Skeletal muscle cell (primary cell): ENCODE results near the gene ST6GAL1.
"Not testable (repeated sequence)": the region's sequence is repeated elsewhere in the genome, so short reads cannot be mapped to it uniquely, and the experiment has no call there.

ENCODE experiments used
- DNase-seq: peaks from one replicate; pipeline ENCODE4 v3.0.0-alpha.2; 2010; ENCODE audit warnings: low read depth
- H3K4me3 ChIP-seq: 2 replicates; pipeline ENCODE4 v1.5.1; 2011; ENCODE audit warnings: low read depth, mild to moderate bottlenecking, control low read depth, low read length, moderate library complexity

Gene ST6GAL1

GRCh38 chr3:187036394-187036793, 106.1 kb downstream of the ST6GAL1 start:
- no peak overlapping the region for H3K4me3 ChIP-seq
- no peak for DNase-seq

DNA sequence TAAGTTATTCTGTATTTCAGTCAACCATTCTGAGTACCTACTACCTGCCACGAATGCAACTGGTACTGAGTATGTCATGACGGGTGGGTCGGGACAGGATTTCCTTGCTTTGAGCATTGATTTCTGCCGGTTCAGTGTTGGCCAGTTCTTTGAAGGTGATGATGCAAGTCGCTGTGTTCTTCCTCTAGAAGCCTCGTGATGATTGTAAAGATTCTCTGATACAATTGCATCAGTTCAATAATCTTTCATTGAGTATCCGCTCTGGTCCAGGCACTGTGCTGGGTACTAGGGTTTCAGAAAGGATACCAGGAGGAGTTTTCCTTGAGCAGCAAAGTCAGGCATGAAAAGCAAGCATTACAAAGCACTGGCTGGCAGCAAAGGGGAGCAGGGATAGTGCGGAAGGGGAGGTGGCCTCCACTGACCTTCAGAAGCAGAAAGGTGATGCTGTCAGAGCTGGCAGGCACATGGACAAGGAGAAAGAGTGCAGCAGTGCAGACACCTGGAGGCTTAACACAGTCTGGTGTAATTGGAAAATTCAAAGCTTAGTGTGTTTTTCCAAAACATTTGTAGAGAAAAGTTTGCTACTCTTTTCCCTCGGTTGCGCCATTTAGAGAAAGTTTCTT, 108.9 kb downstream of the ST6GAL1 start:
- no peak overlapping the region for H3K4me3 ChIP-seq
- DNase-seq, result no peak

- no peak overlapping the region for H3K4me3 ChIP-seq
- DNase-seq, result no peak
Observed at GRCh38 chr3:187039723-187040414, 109.5 kb downstream of the ST6GAL1 start.

DNA sequence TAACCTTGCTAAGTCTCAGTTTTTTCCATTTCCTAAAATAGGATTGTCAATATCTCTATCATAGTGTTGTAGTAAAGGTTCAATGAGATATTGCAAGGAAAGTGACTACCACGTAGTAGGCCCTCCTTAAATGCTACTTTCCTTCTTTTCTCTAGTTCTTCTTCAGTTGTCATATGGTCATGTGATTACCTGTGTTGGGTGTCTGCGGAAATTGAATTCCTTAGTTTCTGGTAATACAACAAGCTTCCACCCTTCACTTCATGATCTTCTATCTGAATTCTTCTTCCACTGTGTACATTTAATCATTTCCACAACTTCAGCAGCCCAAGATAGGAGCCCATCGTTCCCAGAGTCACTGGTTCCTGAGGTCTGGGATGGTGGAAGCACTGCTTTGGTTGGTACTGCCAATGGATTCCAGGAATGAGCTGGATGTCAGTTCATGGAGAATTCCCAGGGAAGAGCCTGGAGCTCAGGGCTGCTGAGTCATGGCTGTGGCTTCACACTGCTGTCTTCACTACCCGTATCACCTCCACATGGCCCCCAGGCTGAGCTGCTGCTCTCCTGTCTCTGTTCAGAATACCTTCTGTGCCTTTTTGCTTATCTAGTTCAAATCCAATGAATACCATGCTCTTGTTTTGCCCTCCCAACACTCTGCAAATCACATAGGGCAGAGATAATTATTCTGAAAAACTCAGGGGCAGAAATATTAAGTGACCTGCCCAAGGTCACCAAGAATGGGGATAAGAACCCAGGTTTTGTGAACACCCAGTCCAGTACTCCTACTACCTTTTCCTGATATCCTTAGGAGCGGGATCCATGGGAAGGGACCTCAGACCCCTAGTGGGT, 110.4 kb downstream of the ST6GAL1 start:
- H3K4me3 ChIP-seq, result no peak overlapping the region
- peak; percentile 33 for DNase-seq

GRCh38 chr3:187041362-187042307, 111.3 kb downstream of the ST6GAL1 start:
- no peak for DNase-seq
- no peak overlapping the region for H3K4me3 ChIP-seq

- no peak for DNase-seq
- no peak overlapping the region for H3K4me3 ChIP-seq
Observed at GRCh38 chr3:187042346-187042745, 112.0 kb downstream of the ST6GAL1 start.

DNA sequence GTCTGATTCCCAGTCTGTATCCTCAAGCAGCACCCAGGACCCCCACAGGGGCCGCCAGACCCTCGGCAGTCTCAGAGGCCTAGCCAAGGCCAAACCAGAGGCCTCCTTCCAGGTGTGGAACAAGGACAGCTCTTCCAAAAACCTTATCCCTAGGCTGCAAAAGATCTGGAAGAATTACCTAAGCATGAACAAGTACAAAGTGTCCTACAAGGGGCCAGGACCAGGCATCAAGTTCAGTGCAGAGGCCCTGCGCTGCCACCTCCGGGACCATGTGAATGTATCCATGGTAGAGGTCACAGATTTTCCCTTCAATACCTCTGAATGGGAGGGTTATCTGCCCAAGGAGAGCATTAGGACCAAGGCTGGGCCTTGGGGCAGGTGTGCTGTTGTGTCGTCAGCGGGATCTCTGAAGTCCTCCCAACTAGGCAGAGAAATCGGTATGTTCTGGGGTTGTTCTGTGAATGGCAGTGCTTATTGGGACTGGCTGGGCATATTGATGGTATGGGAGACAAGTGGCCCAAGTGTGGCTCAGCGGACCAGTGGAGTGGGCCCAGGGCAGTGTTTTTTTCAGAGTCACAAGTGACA, 112.6 kb downstream of the ST6GAL1 start:
- no peak for DNase-seq
- no peak overlapping the region for H3K4me3 ChIP-seq

DNA sequence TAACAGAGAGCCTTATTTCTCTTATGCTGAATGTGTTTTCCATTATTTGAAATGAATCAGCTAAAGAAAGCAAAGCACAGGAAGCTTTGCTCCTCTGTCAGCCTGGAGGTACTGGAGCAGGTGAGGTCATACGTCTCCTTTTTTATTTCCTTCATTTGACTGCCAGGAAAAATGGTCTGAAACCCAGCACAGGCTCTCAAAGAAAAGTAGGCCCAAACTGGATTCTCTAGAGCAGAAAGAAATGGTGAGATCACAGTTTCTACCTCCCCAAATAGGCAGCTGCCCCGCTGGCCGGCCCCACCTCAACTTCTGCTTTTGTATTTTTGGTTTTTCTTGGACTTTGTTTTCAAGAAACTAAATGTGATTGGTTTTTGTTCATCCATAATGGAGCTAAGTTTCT, 113.9 kb downstream of the ST6GAL1 start:
- DNase-seq, result no peak

GRCh38 chr3:187044867-187045552, 114.7 kb downstream of the ST6GAL1 start:
- DNase-seq, result no peak
- no peak overlapping the region for H3K4me3 ChIP-seq

More for the DNA sequence above, 113.9 kb downstream of the ST6GAL1 start:
- H3K4me3 ChIP-seq, result no peak overlapping the region

GRCh38 chr3:187046033-187046432, 115.7 kb downstream of the ST6GAL1 start:
- no peak overlapping the region for H3K4me3 ChIP-seq
- DNase-seq, result no peak

- no peak for DNase-seq
- H3K4me3 ChIP-seq, result no peak overlapping the region
Observed at GRCh38 chr3:187049462-187050101, 119.3 kb downstream of the ST6GAL1 start.

- no peak for DNase-seq
- H3K4me3 ChIP-seq, result no peak overlapping the region
Observed at GRCh38 chr3:187051066-187051465, 120.7 kb downstream of the ST6GAL1 start.

DNA sequence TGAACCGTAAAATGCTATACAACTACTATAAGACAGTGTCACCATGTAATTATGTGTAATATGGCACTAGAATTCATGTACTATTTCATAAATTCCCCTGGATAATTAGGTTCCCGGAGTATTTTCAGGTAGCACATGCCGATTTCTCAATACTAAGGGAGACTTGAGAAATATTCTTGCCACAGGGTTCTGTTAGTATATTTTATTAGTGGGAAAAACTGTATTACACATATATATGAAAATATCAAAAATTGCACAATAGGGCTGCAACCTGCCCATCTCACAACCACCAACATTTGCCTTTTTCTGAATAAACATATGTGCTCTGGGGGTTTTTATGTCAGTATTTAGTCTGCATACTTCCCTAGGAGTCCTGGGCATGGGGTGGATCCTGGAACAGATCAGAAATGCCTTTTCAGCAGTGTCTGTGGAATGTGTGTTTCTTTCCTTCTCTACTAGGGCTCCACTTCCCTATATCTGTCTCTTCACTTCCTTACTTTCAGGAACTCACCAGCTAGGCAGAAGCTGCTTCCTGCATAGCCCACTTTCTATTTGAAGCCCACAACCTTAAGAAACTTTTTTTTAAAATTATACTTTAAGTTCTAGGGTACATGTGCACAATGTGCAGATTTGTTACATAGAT, 121.5 kb downstream of the ST6GAL1 start:
- no peak overlapping the region for H3K4me3 ChIP-seq
- DNase-seq, result no peak

DNA sequence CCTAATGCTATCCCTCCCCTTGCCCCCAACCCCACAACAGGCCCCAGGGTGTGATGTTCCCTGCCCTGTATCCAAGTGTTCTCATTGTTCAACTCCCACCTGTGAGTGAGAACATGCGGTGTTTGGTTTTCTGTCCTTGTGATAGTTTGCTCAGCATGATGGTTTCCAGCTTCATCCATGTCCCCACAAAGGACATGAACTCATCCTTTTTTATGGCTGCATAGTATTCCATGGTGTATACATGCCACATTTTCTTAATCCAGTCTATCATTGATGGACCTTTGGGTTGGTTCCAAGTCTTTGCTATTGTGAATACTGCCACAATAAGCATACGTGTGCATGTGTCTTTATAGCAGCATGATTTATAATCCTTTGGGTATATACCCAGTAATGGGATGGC, 122.1 kb downstream of the ST6GAL1 start:
- not testable (repeated sequence) for DNase-seq, H3K4me3 ChIP-seq

DNA sequence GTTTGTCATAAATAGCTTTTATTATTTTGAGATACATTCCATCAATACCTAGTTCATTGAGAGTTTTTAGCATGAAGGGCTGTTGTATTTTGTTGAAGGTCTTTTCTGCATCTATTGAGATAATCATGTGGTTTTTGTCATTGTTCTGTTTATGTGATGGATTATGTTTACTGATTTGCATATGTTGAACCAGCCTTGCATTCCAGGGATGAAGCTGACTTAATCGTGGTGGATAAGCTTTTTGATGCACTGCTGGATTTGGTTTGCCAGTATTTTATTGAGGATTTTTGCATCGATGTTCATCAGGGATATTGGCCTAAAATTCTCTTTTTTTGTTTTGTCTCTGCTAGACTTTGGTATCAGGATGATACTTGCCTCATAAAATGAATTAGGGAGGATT, 124.1 kb downstream of the ST6GAL1 start:
- not testable (repeated sequence) for DNase-seq, H3K4me3 ChIP-seq

GRCh38 chr3:187057803-187058202, 127.5 kb downstream of the ST6GAL1 start:
- H3K4me3 ChIP-seq, DNase-seq: not testable (repeated sequence)

DNA sequence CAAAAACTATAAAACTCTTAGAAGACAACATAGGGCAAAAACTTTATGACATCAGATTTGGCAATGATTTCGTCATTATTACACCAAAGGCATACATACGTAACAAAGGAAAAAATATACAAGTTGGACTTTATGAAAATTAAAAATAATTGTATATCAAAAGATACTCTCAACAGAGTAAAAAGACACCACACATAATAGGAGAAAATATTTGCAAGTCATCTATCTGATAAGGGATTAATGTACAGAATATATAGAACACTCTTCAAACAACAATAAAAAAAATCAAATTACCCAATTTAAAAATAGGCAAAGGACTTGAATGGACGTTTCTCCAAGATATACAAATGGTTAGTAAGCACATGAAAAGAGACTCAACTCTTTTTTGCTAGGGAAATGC, 131.4 kb downstream of the ST6GAL1 start:
- H3K4me3 ChIP-seq, result no peak overlapping the region
- DNase-seq, result no peak
